ENCODE measurements around the gene ORMDL1. TPM values are rescaled to one million over a fixed set of nuclear protein-coding genes. Genes with fewer than 3 reads are reported as not detected.

ORMDL1 gene
- total RNA-seq, 1 experiment from 2014 or later = 38.4 TPM

- H3K27me3 Mint-ChIP-seq (ENCODE audit: low read depth) = no peaks in the 10 kb centered on the region
- DNase-seq (ENCODE audit: low spot score) (no peak), ATAC-seq (no peak)
- POLR2A ChIA-PET = no interaction called here
- CTCF ChIA-PET = no interaction called here
- 0 out of 2 replicates have a peak, but pooled peaks cover 2% of the 10 kb centered on the region for H3K4me1 Mint-ChIP-seq
- TF ChIP-seq ZNF219 (CRISPR knock-in tag; IDR thresholded peaks at IDR 0.05; ENCODE audit: borderline replicate concordance) (no peak), TEAD1 (CRISPR knock-in tag; IDR thresholded peaks at IDR 0.05) (no peak), E2F4 (CRISPR knock-in tag; IDR thresholded peaks at IDR 0.05; ENCODE audit: borderline replicate concordance, low read depth) (no peak), NFATC4 (CRISPR knock-in tag; IDR thresholded peaks at IDR 0.05) (no peak), SOX15 (CRISPR knock-in tag; IDR thresholded peaks at IDR 0.05) (no peak)
- peaks cover 39% of the 10 kb centered on the region for H3K36me3 Mint-ChIP-seq
- no peaks in the 10 kb centered on the region for H3K9me3 Mint-ChIP-seq
- no peak overlapping the region for H3K4me3 Mint-ChIP-seq
- H3K27ac Mint-ChIP-seq = no peak overlapping the region
These were observed 10.2 kb upstream of the ORMDL1 start for GRCh38 chr2:189794310-189794709.

- H3K4me3 Mint-ChIP-seq = no peak overlapping the region
- peaks cover 29% of the 10 kb centered on the region for H3K36me3 Mint-ChIP-seq
- H3K27me3 Mint-ChIP-seq (ENCODE audit: low read depth) = no peaks in the 10 kb centered on the region
- ATAC-seq = no peak
- ChIA-PET POLR2A (no interaction called here), CTCF (interaction anchor here (1.2 kb wide), 1 partner anchor 29 kb away, joined by 3 read pairs; the partner anchor contains the start of gene OSGEPL1)
- no peak for DNase-seq (ENCODE audit: low spot score)
- H3K9me3 Mint-ChIP-seq = no peaks in the 10 kb centered on the region
- TF ChIP-seq USF2 (CRISPR knock-in tag; IDR thresholded peaks at IDR 0.05) (no peak), RELA (CRISPR knock-in tag; IDR thresholded peaks at IDR 0.05; ENCODE audit: borderline replicate concordance) (no peak)
- peaks cover 8% of the 10 kb centered on the region for H3K4me1 Mint-ChIP-seq
- no peak overlapping the region for H3K27ac Mint-ChIP-seq
These were observed 7.4 kb upstream of the ORMDL1 start for GRCh38 chr2:189791338-189792042.

GRCh38 chr2:189783451-189783926 lies 650 bp downstream of the ORMDL1 start:
- DNase-seq (ENCODE audit: low spot score) (no peak), ATAC-seq (0 out of 2 replicates have a peak, but pooled peaks have one; percentile 1)
- CTCF ChIA-PET = interaction anchor here (1.1 to 1.9 kb wide), 2 partner anchors 20 to 32 kb away, joined by 3 to 13 read pairs; partner anchors contain the start of gene OSGEPL1
- H3K9me3 Mint-ChIP-seq = no peaks in the 10 kb centered on the region
- peaks cover 48% of the 10 kb centered on the region for H3K36me3 Mint-ChIP-seq
- H3K4me1 Mint-ChIP-seq = peaks cover 29% of the 10 kb centered on the region
- peak overlapping the region; percentile 92 for H3K27ac Mint-ChIP-seq
- no peak for TF ChIP-seq FOXP1 (CRISPR knock-in tag; IDR thresholded peaks at IDR 0.05; ENCODE audit: borderline replicate concordance)
- no peaks in the 10 kb centered on the region for H3K27me3 Mint-ChIP-seq (ENCODE audit: low read depth)
- H3K4me3 Mint-ChIP-seq = peak overlapping the region; percentile 82
- POLR2A ChIA-PET = interaction anchor here (0.9 to 1.9 kb wide), 2 partner anchors 19 to 21 kb away, joined by 3 to 15 read pairs; partner anchors contain the start of gene OSGEPL1

DNA sequence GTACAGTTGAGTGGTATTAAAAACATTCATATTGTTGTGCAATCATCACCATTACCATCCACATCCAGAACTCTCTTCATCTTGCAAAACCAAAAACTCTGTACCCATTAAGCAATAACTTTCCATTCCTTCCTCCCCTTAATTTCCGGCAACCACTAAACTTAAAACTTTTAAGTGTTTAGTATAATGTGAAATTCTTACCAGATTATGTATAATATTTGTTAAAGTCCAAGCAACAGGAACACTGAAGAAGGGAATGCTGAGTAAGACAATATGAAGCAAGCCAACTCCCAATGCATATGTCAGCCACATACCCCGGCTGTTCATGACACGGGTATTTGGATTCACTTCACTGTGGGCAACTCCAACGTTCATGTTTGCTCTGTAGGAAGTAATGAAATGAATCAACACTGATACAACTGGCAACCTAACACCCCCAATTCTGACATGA lies 1.9 kb downstream of the ORMDL1 start:
- H3K9me3 Mint-ChIP-seq = no peaks in the 10 kb centered on the region
- ChIA-PET POLR2A (no interaction called here), CTCF (no interaction called here)
- H3K36me3 Mint-ChIP-seq = peaks cover 57% of the 10 kb centered on the region
- ATAC-seq (no peak), DNase-seq (ENCODE audit: low spot score) (no peak)
- no peaks in the 10 kb centered on the region for H3K27me3 Mint-ChIP-seq (ENCODE audit: low read depth)
- peaks cover 29% of the 10 kb centered on the region for H3K4me1 Mint-ChIP-seq
- H3K27ac Mint-ChIP-seq = peak overlapping the region; percentile 24; the same call in 1 of the 2 replicates
- H3K4me3 Mint-ChIP-seq = peak overlapping the region; percentile 82
- TF ChIP-seq IRF1 (CRISPR knock-in tag; IDR thresholded peaks at IDR 0.05) (no peak), ESRRA (CRISPR knock-in tag; IDR thresholded peaks at IDR 0.05; ENCODE audit: borderline replicate concordance) (no peak), KAT7 (CRISPR knock-in tag; IDR thresholded peaks at IDR 0.05; ENCODE audit: borderline replicate concordance) (no peak), ATF3 (CRISPR knock-in tag; conservative IDR thresholded peaks at IDR 0.05) (no peak), ARID4B (CRISPR knock-in tag; IDR thresholded peaks at IDR 0.05; ENCODE audit: borderline replicate concordance) (no peak), ZNF671 (CRISPR knock-in tag; IDR thresholded peaks at IDR 0.05) (no peak), USF1 (CRISPR knock-in tag; IDR thresholded peaks at IDR 0.05) (no peak)
- TF ChIP-seq, protein P1, sequence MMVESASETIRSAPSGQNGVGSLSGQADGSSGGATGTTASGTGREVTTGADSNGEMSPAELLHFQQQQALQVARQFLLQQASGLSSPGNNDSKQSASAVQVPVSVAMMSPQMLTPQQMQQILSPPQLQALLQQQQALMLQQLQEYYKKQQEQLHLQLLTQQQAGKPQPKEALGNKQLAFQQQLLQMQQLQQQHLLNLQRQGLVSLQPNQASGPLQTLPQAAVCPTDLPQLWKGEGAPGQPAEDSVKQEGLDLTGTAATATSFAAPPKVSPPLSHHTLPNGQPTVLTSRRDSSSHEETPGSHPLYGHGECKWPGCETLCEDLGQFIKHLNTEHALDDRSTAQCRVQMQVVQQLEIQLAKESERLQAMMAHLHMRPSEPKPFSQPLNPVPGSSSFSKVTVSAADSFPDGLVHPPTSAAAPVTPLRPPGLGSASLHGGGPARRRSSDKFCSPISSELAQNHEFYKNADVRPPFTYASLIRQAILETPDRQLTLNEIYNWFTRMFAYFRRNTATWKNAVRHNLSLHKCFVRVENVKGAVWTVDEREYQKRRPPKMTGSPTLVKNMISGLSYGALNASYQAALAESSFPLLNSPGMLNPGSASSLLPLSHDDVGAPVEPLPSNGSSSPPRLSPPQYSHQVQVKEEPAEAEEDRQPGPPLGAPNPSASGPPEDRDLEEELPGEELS (CRISPR knock-in tag; IDR thresholded peaks at IDR 0.05) = no peak

All from WTC11 (cell line).